Effector CD4-positive, alpha-beta T cell (primary cell): Measurements from ENCODE around the gene KRTAP12-1. TPM values are rescaled to one million over a fixed set of nuclear protein-coding genes. Genes with fewer than 3 reads are reported as not detected.

Experiments
- DNase-seq: peaks from one replicate; pipeline ENCODE4 v3.0.0-alpha.2; 2020
- total RNA-seq: gene quantifications from one replicate; lab custom pipeline; 2026; lab: John Stamatoyannopoulos, UW

The KRTAP12-1 gene, protein sequence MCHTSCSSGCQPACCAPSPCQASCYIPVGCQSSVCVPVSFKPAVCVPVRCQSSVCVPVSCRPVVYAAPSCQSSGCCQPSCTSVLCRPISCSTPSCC
- total RNA-seq, result not detected

GRCh38 chr21:44681861-44682579 lies at the start of gene KRTAP12-1:
TSS of gene KRTAP12-1 (minus strand) at chr21:44682163. CDS start at chr21:44682123, 40 bp downstream.
- no peak for DNase-seq

DNA sequence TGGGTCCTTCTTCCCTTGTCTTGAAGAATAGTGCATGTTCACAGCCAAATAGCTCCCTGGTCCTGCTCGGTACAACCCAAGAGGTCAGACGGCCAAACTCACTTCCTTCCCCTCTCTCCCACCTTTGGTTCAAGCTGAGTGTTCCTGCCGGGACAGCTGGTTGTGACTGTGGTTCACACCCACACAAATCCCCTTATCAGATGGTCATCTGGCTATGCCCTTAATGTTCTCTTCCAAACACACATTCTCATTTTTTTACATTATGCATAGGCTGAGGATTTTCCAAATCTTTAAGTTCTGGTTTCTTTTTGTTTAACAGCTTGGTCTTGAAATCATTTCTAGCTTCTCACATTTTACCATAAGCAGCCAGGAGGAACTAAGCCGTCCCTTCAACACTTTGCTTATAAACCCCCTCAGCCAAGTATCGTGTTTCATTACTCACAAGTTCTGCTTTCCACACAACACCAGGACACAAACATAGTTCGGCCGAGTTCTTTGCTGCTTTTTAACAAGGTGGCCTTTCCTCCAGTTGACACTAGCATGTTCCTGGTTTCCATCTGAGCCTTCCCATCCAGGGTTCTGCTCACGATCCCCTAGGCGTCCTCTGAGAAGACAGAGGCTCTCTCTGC lies 49.1 kb upstream of the KRTAP12-1 start:
- DNase-seq, result no peak

- DNase-seq, result no peak
These were observed 48.0 kb upstream of the KRTAP12-1 start for GRCh38 chr21:44730028-44730395.

GRCh38 chr21:44729336-44730027 lies 47.5 kb upstream of the KRTAP12-1 start:
- no peak for DNase-seq

- DNase-seq, result no peak
These were observed 46.8 kb upstream of the KRTAP12-1 start for GRCh38 chr21:44728716-44729115.

GRCh38 chr21:44727757-44728156 lies 45.8 kb upstream of the KRTAP12-1 start:
- DNase-seq, result no peak

GRCh38 chr21:44727321-44727720 lies 45.4 kb upstream of the KRTAP12-1 start:
- DNase-seq, result no peak

- DNase-seq, result no peak
These were observed 44.9 kb upstream of the KRTAP12-1 start for GRCh38 chr21:44726826-44727225.

DNA sequence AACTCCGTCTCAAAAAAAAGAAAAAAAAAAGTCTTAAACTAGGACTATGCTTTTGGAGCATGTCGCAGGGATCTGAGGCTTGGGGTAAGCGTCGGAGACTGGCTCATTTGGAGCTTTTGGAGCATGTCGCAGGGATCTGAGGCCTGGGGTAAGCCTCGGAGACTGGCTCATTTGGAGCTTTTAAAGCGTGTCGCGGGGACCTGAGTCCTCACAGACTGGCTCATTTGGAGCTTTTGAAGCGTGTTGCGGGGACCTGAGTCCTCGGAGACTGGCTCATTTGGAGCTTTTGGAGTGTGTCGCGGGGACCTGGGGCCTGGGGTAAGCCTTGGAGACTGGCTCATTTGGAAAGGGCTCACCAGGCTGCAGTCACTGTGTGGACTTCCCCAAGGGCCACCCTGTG lies 43.0 kb upstream of the KRTAP12-1 start:
- no peak for DNase-seq

DNA sequence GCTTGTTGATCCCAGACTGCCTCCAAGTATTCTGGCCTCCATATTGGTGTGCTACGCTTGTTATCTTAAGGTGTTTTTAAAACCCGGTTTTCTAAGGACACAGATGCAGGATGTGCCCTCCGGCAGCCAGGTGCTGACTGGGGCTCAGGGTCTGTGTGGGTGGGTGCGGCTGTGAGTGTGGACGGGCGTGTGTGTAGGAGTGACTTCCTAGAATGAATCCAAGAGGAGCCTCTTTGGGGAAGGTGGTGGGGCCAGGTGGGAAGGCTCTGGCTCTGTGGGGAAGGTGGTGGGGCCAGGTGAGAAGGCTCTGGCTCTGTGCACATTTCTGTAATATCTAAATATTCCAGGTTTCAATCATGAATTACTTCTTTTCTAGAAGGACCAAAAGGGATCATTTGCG lies 42.2 kb upstream of the KRTAP12-1 start:
- no peak for DNase-seq

- DNase-seq, result no peak
These were observed 41.5 kb upstream of the KRTAP12-1 start for GRCh38 chr21:44723177-44724131.

- DNase-seq, result no peak
These were observed 40.8 kb upstream of the KRTAP12-1 start for GRCh38 chr21:44722731-44723130.

DNA sequence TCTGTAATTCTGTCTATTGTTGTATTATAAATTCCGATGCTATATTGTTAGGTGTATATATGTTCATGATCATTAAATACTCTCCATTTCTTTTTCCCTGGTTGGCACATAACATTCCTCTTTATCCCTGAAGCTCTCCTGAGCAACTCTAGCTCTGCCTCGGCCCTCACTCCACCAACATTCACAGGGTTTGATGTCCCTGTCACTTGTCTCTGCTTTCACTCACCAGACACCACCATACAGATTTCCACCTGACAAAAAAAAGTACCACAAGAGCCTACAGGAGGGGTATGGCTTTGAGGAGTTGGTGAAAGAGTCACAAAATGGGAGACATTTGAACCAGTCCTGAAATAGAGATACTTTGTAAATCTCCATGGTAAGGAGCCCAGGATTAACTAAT lies 38.2 kb upstream of the KRTAP12-1 start:
- no peak for DNase-seq

GRCh38 chr21:44718571-44718970 lies 36.6 kb upstream of the KRTAP12-1 start:
- no peak for DNase-seq

DNA sequence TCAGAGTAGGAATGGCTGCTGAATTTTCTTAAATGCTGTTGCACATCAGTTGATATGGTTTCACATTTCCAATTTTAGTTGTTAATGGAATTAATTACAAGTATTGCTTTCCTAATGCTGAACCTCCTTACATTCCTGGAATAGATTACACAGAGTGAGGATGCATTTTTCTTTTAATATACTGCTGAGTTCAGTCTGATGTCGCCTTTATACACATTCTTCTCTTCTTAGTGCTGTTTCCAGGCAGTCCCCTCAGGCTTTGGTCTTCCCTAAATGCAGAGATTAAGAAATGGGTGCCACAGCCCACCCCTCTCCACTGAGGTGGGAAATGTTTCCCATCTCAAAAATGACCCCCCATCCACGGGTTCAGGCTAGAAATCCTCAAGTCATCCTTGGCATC lies 36.1 kb upstream of the KRTAP12-1 start:
- DNase-seq, result no peak

- DNase-seq, result no peak
These were observed 35.0 kb upstream of the KRTAP12-1 start for GRCh38 chr21:44716984-44717383.

GRCh38 chr21:44714905-44715304 lies 32.9 kb upstream of the KRTAP12-1 start:
- DNase-seq, result no peak

DNA sequence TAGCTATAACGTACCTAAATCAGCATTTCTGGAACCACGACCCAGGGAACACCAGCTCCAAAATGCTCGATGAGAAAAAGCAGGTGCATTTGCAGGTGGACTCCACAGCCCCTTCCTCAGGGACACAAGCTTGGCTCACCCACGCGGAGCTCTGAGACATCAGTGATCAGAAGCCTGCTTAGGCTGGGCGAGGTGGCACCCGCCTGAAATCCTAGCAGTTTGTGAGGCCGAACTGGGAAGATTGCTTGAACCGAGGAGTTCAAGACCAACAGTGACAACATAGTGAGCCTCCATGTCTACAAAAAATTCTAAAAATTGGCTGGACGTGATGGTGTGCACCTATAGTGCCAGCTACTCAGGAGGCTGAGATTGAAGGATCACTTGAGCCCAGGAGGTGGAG lies 31.9 kb upstream of the KRTAP12-1 start:
- DNase-seq, result no peak

- no peak for DNase-seq
These were observed 31.2 kb upstream of the KRTAP12-1 start for GRCh38 chr21:44713130-44713529.

DNA sequence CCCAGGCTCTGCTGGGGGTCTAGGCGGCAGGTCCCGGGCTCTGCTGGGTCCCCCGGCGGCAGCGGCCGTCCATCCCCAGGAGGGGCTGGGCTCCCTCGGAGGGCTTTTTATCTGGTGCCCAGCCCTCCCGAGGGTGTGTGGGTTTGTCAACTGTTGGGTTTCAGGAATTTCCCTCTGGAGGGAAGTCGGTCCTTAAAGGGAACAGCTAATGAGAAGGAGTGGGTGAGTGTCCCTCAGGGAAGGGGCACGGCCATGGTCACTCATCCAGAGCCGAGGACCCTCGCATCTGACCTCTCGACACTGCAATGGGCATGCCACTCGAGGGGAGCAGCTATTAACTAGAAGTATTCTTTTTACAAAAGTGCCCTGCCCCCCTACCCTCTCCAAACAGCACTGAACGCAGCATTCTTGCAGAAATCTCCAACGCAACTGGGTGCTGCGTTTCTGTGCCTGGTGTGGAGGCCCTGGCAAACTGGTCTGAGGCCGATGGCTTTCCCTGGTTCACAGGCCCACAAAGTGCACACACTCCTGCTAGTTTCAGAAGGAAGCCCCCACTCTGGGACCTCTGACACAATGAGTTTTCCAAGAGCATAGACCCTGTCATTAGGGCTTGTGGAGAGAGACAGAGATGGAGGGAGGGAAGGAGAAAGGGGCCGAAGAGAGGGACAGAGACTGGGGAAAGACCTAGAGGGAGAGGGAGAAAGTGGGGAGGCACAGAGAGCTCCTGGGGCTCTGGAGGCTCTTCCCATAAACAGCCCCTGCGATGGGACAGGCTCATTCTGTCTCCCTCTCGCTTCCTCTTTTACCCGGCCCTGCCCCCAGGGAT lies 30.5 kb upstream of the KRTAP12-1 start:
- no peak for DNase-seq

DNA sequence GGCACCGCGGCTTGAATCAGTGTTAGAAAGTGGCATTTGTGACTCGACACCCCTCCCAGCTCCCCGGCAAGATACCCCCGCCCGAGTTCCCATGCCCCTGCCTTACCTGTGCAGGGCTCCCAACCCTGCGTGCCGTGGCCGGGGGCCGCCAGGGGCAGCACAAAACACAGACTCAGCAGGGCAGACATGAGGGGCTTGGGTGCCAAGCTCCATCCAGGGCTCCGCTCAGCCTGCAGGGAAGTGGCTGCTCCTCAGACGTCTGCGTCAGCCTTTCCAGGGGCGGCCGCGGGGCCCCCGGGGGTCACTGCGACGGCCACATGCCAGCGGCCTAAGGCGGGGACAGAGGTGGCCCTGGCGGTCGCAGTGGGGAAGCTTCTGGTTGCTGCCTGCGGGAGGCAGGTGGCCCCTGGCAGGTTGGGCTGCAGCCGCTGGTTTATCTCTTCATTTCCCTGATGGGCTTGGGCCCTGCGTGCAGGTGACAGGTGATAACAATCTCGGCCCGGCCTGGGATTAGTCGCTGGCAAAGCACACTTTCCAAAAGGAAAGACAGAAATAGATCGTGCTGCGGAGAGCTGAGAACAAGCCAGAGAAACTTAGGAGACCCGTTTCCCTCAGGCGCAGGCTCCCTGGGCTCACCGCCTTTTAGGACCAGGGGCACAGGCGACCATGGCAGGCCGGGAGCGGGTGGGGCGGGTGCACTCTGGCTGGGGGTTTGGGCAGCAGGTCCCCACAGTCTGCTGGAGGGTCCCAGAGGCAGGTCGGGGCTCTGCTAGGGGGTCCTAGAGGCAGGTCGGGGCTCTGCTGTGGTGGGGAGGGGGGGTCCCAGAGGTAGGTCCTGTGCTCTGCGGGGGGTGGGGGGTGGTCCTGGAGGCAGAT lies 29.6 kb upstream of the KRTAP12-1 start, which contains the start of gene TSPEAR:
TSS of gene TSPEAR (minus strand) at position 246 of the 876 bp plus-strand sequence. CDS start at position 188, 58 bp downstream.
- DNase-seq, result no peak
